SK-N-SH (cell line): ENCODE results near the gene PLA2G2F. TPM values are rescaled to one million over a fixed set of nuclear protein-coding genes. Genes with fewer than 3 reads are reported as not detected.

Source experiments
- CTCF ChIA-PET: fragments of 300-600, 350-600 bp; formaldehyde crosslinking; extraction: SDS; loops from one replicate; lab custom pipeline; 2021; lab: Yijun Ruan, JAX
- POLR2A ChIA-PET: fragments of 350-600 bp; sonication (Branson Sonifier 250); formaldehyde crosslinking; extraction: SDS; loops from one replicate; lab custom pipeline; 2020; ENCODE audit warnings: antibody characterized with exemption, inconsistent platforms; lab: Yijun Ruan, JAX
- DNase-seq: peaks from one replicate; pipeline ENCODE4 v3.0.0; 2012
- H2AFZ ChIP-seq: fragments of 200-600 bp; sonication (generic); 2 replicates; pipeline ENCODE4 v1.8.1; 2016; ENCODE audit warnings: antibody characterized with exemption, mild to moderate bottlenecking, low read depth
- H3F3A ChIP-seq: fragments of 200-600 bp; sonication (generic); replicated peaks from 2 replicates; pipeline ENCODE3; 2016; ENCODE audit warnings: antibody characterized with exemption, mild to moderate bottlenecking; ENCODE audit not compliant: insufficient read depth
- H3K27ac ChIP-seq, 2 experiments: fragments of 200-500 bp in 1 of 2; fragments of 200-600 bp in 1 of 2; sonication (Bioruptor generic) in 1 of 2; sonication (generic), shearing (Covaris generic) in 1 of 2; 2 replicates each; pipeline versions ENCODE4 v1.5.1 to v1.6.1; 2014 to 2016; ENCODE audit warnings: low read depth in 2 of 2, inconsistent platforms in 1 of 2, low read length in 1 of 2, mild to moderate bottlenecking in 1 of 2, mixed read lengths in 1 of 2
- H3K27me3 ChIP-seq: fragments of 200-600 bp; sonication (generic), shearing (Covaris generic); 2 replicates; pipeline ENCODE4 v1.6.1; 2016; ENCODE audit warnings: mixed run types; ENCODE audit not compliant: insufficient read depth
- H3K36me3 ChIP-seq, 2 experiments: fragments of 200-500 bp in 1 of 2; fragments of 200-600 bp in 1 of 2; sonication (Bioruptor generic) in 1 of 2; sonication (generic) in 1 of 2; replicated peaks in 1 of 2; 2 replicates each; pipeline versions ENCODE3 to v1.5.1; 2014 to 2016; ENCODE audit warnings: low read length in 1 of 2, mild to moderate bottlenecking in 1 of 2; ENCODE audit not compliant: insufficient read depth in 2 of 2, control insufficient read depth in 1 of 2
- H3K4me1 ChIP-seq, 2 experiments: fragments of 200-500 bp in 1 of 2; fragments of 200-600 bp in 1 of 2; sonication (Bioruptor generic) in 1 of 2; sonication (generic), shearing (Covaris generic) in 1 of 2; 2 replicates each; pipeline versions ENCODE4 v1.5.1 to v1.6.1; 2014 to 2016; ENCODE audit warnings: low read depth in 1 of 2, low read length in 1 of 2, mixed run types in 1 of 2; ENCODE audit not compliant: insufficient read depth in 2 of 2, control insufficient read depth in 1 of 2
- H3K4me2 ChIP-seq: fragments of 200-600 bp; sonication (generic), shearing (Covaris generic); 2 replicates; pipeline ENCODE4 v1.6.1; 2017; ENCODE audit warnings: mixed run types
- H3K4me3 ChIP-seq, 2 experiments: fragments of 200-500 bp in 1 of 2; fragments of 200-600 bp in 1 of 2; sonication (Bioruptor generic) in 1 of 2; sonication (generic), shearing (Covaris generic) in 1 of 2; 2 replicates each; pipeline versions ENCODE4 v1.5.1 to v1.8.1; 2014 to 2016; ENCODE audit warnings: low read depth in 2 of 2, inconsistent platforms in 1 of 2, low read length in 1 of 2, mild to moderate bottlenecking in 1 of 2, mixed read lengths in 1 of 2, moderate library complexity in 1 of 2
- H3K79me2 ChIP-seq: fragments of 200-600 bp; sonication (generic); 2 replicates; pipeline ENCODE4 v1.8.1; 2017; ENCODE audit warnings: mild to moderate bottlenecking; ENCODE audit not compliant: insufficient read depth
- H3K9ac ChIP-seq: fragments of 200-600 bp; sonication (generic); 2 replicates; pipeline ENCODE4 v1.6.1; 2017; ENCODE audit warnings: mixed run types
- H3K9me2 ChIP-seq: fragments of 200-600 bp; sonication (generic); 2 replicates; pipeline ENCODE4 v1.6.1; 2017; ENCODE audit warnings: mixed run types
- H3K9me3 ChIP-seq: fragments of 200-600 bp; sonication (generic); 2 replicates; pipeline ENCODE4 v1.6.1; 2017; ENCODE audit warnings: mixed run types, mild to moderate bottlenecking, moderate library complexity
- H4K20me1 ChIP-seq: fragments of 200-600 bp; sonication (generic); 2 replicates; pipeline ENCODE4 v1.6.1; 2017; ENCODE audit warnings: mild to moderate bottlenecking, mixed run types; ENCODE audit not compliant: insufficient read depth
- CHD2 ChIP-seq: fragments of 150-350 bp; IDR thresholded peaks from 2 replicates; pipeline ENCODE4 v1.6.1; 2018; ENCODE audit warnings: low read length; ENCODE audit not compliant: partially characterized antibody
- EZH2phosphoT487 ChIP-seq: fragments of 200-600 bp; sonication (generic); IDR thresholded peaks from 2 replicates; pipeline ENCODE4 v1.6.1; 2017; ENCODE audit warnings: low read depth, mixed run types, mild to moderate bottlenecking, antibody characterized with exemption, moderate library complexity, borderline replicate concordance
- FOXJ3 ChIP-seq: sonication (generic); formaldehyde crosslinking; IDR thresholded peaks from 2 replicates; pipeline ENCODE4 v1.5.1; 2020; ENCODE audit warnings: mild to moderate bottlenecking, missing genetic modification reagents
- GABPA ChIP-seq: IDR thresholded peaks from 2 replicates; pipeline ENCODE4 v1.4.0; 2012; ENCODE audit warnings: low read depth, mild to moderate bottlenecking
- GATA2 ChIP-seq: sonication (generic); formaldehyde crosslinking; IDR thresholded peaks from 2 replicates; pipeline ENCODE4 v1.5.0; 2020; ENCODE audit warnings: mild to moderate bottlenecking, missing genetic modification reagents
- JUND ChIP-seq: IDR thresholded peaks from 2 replicates; pipeline ENCODE4 v1.4.0; 2012
- MEF2A ChIP-seq: IDR thresholded peaks from 2 replicates; pipeline ENCODE4 v1.4.0; 2012; ENCODE audit warnings: low read depth, borderline replicate concordance
- MXI1 ChIP-seq: IDR thresholded peaks from 2 replicates; pipeline ENCODE4 v1.6.1; 2012; ENCODE audit warnings: mild to moderate bottlenecking, low read depth, low read length, improper control_type of control experiment
- NRF1 ChIP-seq: IDR thresholded peaks from 2 replicates; pipeline ENCODE4 v1.6.1; 2012; ENCODE audit warnings: low read depth, mild to moderate bottlenecking, low read length
- POLR2AphosphoS5 ChIP-seq: IDR thresholded peaks from 2 replicates; pipeline ENCODE4 v1.6.1; 2012; ENCODE audit warnings: low read depth, low read length
- RAD21 ChIP-seq: IDR thresholded peaks from 2 replicates; pipeline ENCODE4 v1.6.1; 2012; ENCODE audit warnings: mild to moderate bottlenecking, low read length
- RCOR1 ChIP-seq: fragments of 150-350 bp; IDR thresholded peaks from 2 replicates; pipeline ENCODE4 v1.6.1; 2017; ENCODE audit warnings: antibody characterized with exemption, low read length
- RFX5 ChIP-seq: IDR thresholded peaks from 2 replicates; pipeline ENCODE4 v1.6.1; 2012; ENCODE audit warnings: mild to moderate bottlenecking, improper control_type of control experiment, low read length
- RXRA ChIP-seq: IDR thresholded peaks from 2 replicates; pipeline ENCODE4 v1.4.0; 2012; ENCODE audit warnings: low read depth, mild to moderate bottlenecking, borderline replicate concordance
- SIN3A ChIP-seq: IDR thresholded peaks from 2 replicates; pipeline ENCODE4 v1.6.1; 2012; ENCODE audit warnings: low read depth, mild to moderate bottlenecking, low read length, moderate library complexity, borderline replicate concordance
- TAF1 ChIP-seq: IDR thresholded peaks from 2 replicates; pipeline ENCODE4 v1.6.1; 2012; ENCODE audit warnings: low read depth, mild to moderate bottlenecking, low read length, moderate library complexity, borderline replicate concordance
- TCF12 ChIP-seq: IDR thresholded peaks from 2 replicates; pipeline ENCODE4 v1.4.0; 2012
- USF2 ChIP-seq: fragments of 150-350 bp; IDR thresholded peaks from 2 replicates; pipeline ENCODE4 v1.6.1; 2017; ENCODE audit warnings: antibody characterized with exemption, low read length, low read depth, borderline replicate concordance
- YY1 ChIP-seq: IDR thresholded peaks from 2 replicates; pipeline ENCODE4 v1.4.0; 2012; ENCODE audit warnings: low read depth, mild to moderate bottlenecking
- WGBS: methylation state at CpG from one replicate; pipeline ENCODE4 v1.1.6; 2017; ENCODE audit warnings: low lambda C conversion rate; 5-methylcytosine and 5-hydroxymethylcytosine counted together
- polyA plus RNA-seq, 3 experiments: library from polyadenylated mRNA; depleted of rRNA; stranded (reverse); fragments of >200 nt; gene quantifications; 2 replicates each; pipeline ENCODE4 v1.2.3, GENCODE V29; 2012

The PLA2G2F gene
- polyA plus RNA-seq, 1 of the 3 experiments (the other 2 are of a cell fraction), result not detected

- Histone ChIP-seq H3F3A (no peaks in the 10 kb centered on the region), H3K36me3 (no peaks in the 10 kb centered on the region), H3K27me3 (no peaks in the 10 kb centered on the region; the same call in 1 of the 2 replicates), H3K4me3 (no peak overlapping the region), H4K20me1 (no peaks in the 10 kb centered on the region), H3K9ac (no peak overlapping the region), H2AFZ (no peak overlapping the region), H3K4me1 (peaks cover 0 to 7% of the 10 kb centered on the region in 2 experiments; a peak in 1 of 4 replicates), H3K9me2 (no peaks in the 10 kb centered on the region), H3K9me3 (no peaks in the 10 kb centered on the region), H3K79me2 (no peaks in the 10 kb centered on the region), H3K27ac (no peak overlapping the region), H3K4me2 (no peak overlapping the region)
- no peak for TF ChIP-seq POLR2AphosphoS5
- no peak for TF ChIP-seq YY1
- TF ChIP-seq GABPA, result no peak
- TF ChIP-seq GATA2, result no peak
- TF ChIP-seq JUND, result no peak
- TF ChIP-seq RFX5, result no peak
- no peak for TF ChIP-seq EZH2phosphoT487
- no peak for TF ChIP-seq TAF1
- TF ChIP-seq FOXJ3 (CRISPR knock-in tag), result no peak
- no peak for TF ChIP-seq MXI1
- no peak for TF ChIP-seq USF2
- TF ChIP-seq SIN3A, result no peak
- TF ChIP-seq NRF1, result no peak
- TF ChIP-seq RAD21, result no peak
- no peak for TF ChIP-seq RXRA
- TF ChIP-seq RCOR1, result no peak
- no peak for TF ChIP-seq TCF12
- TF ChIP-seq MEF2A, result no peak
- no peak for TF ChIP-seq CHD2
- DNase-seq, result no peak
- ChIA-PET POLR2A (no interaction called here), CTCF (no interaction called here)
- 48% methylated on average over 15 of the region's 17 CpGs for WGBS
Measured at GRCh38 chr1:20184997-20185833, 46.1 kb downstream of the PLA2G2F start.
